T-helper 2 cell treated with Interferon-gamma antibody and Interleukin-4, amounts not matched to agents 5 μg/mL and 100 μg/mL, for 36 hours (primary cell): ENCODE data around the gene UBE2E2.

Experiments used
- DNase-seq: peaks from one replicate; pipeline ENCODE4 v3.0.0; 2021; ENCODE audit warnings: low spot score
- H3K27ac Mint-ChIP-seq: one replicate; pipeline ENCODE4 v1.8.0; 2021; ENCODE audit warnings: mild to moderate bottlenecking, mixed read lengths
- H3K27me3 Mint-ChIP-seq: one replicate; pipeline ENCODE4 v1.8.0; 2021; ENCODE audit warnings: low read depth, mixed read lengths
- H3K36me3 Mint-ChIP-seq: one replicate; pipeline ENCODE4 v1.8.0; 2021; ENCODE audit warnings: low read depth, mixed read lengths
- H3K4me1 Mint-ChIP-seq: one replicate; pipeline ENCODE4 v1.8.0; 2021; ENCODE audit warnings: low read depth, mixed read lengths
- H3K4me3 Mint-ChIP-seq: one replicate; pipeline ENCODE4 v1.8.0; 2022; ENCODE audit warnings: mild to moderate bottlenecking, moderate library complexity, mixed read lengths
- H3K9me3 Mint-ChIP-seq: one replicate; pipeline ENCODE4 v1.8.0; 2021; ENCODE audit warnings: mixed read lengths

Gene UBE2E2

GRCh38 chr3:23501201-23501802, 298.2 kb downstream of the UBE2E2 start:
- Mint-ChIP-seq H3K4me1 (no peaks in the 10 kb centered on the region), H3K27me3 (no peaks in the 10 kb centered on the region), H3K27ac (no peak overlapping the region), H3K36me3 (no peaks in the 10 kb centered on the region), H3K9me3 (no peaks in the 10 kb centered on the region), H3K4me3 (no peak overlapping the region)
- no peak for DNase-seq

- DNase-seq, result no peak
- no peaks in the 10 kb centered on the region for H3K9me3 Mint-ChIP-seq
- no peak overlapping the region for H3K4me3 Mint-ChIP-seq
- no peaks in the 10 kb centered on the region for H3K4me1 Mint-ChIP-seq
- H3K27me3 Mint-ChIP-seq, result no peaks in the 10 kb centered on the region
- no peak overlapping the region for H3K27ac Mint-ChIP-seq
- no peaks in the 10 kb centered on the region for H3K36me3 Mint-ChIP-seq
Observed at GRCh38 chr3:23508464-23508863, 305.3 kb downstream of the UBE2E2 start.

GRCh38 chr3:23518441-23518840, 315.3 kb downstream of the UBE2E2 start:
- H3K9me3 Mint-ChIP-seq, result no peaks in the 10 kb centered on the region

GRCh38 chr3:23519314-23520208, 316.4 kb downstream of the UBE2E2 start:
- peaks cover 3% of the 10 kb centered on the region for H3K27me3 Mint-ChIP-seq
- DNase-seq, result no peak
- H3K27ac Mint-ChIP-seq, result no peak overlapping the region
- H3K4me3 Mint-ChIP-seq, result no peak overlapping the region
- H3K36me3 Mint-ChIP-seq, result no peaks in the 10 kb centered on the region
- no peaks in the 10 kb centered on the region for H3K9me3 Mint-ChIP-seq
- no peaks in the 10 kb centered on the region for H3K4me1 Mint-ChIP-seq

More at GRCh38 chr3:23518441-23518840, 315.3 kb downstream of the UBE2E2 start:
- Mint-ChIP-seq H3K27me3 (peaks cover 3% of the 10 kb centered on the region), H3K27ac (no peak overlapping the region), H3K4me1 (no peaks in the 10 kb centered on the region), H3K4me3 (no peak overlapping the region), H3K36me3 (no peaks in the 10 kb centered on the region)
- no peak for DNase-seq

GRCh38 chr3:23527326-23527725, 324.2 kb downstream of the UBE2E2 start:
- no peaks in the 10 kb centered on the region for H3K9me3 Mint-ChIP-seq
- no peaks in the 10 kb centered on the region for H3K4me1 Mint-ChIP-seq
- DNase-seq, result no peak
- H3K36me3 Mint-ChIP-seq, result no peaks in the 10 kb centered on the region
- no peaks in the 10 kb centered on the region for H3K27me3 Mint-ChIP-seq
- no peak overlapping the region for H3K4me3 Mint-ChIP-seq
- no peak overlapping the region for H3K27ac Mint-ChIP-seq

- Mint-ChIP-seq H3K36me3 (no peaks in the 10 kb centered on the region), H3K9me3 (no peaks in the 10 kb centered on the region), H3K27me3 (no peaks in the 10 kb centered on the region), H3K27ac (no peak overlapping the region), H3K4me3 (no peak overlapping the region), H3K4me1 (no peaks in the 10 kb centered on the region)
- no peak for DNase-seq
Observed at GRCh38 chr3:23533596-23533995, 330.5 kb downstream of the UBE2E2 start.

- Mint-ChIP-seq H3K9me3 (no peaks in the 10 kb centered on the region), H3K4me1 (no peaks in the 10 kb centered on the region), H3K36me3 (no peaks in the 10 kb centered on the region), H3K27ac (no peak overlapping the region), H3K27me3 (no peaks in the 10 kb centered on the region), H3K4me3 (no peak overlapping the region)
- DNase-seq, result no peak
Observed at GRCh38 chr3:23533996-23534395, 330.9 kb downstream of the UBE2E2 start.

GRCh38 chr3:23537101-23537551, 334.0 kb downstream of the UBE2E2 start:
- no peak for DNase-seq
- H3K9me3 Mint-ChIP-seq, result no peaks in the 10 kb centered on the region
- no peaks in the 10 kb centered on the region for H3K27me3 Mint-ChIP-seq
- no peak overlapping the region for H3K27ac Mint-ChIP-seq
- no peak overlapping the region for H3K4me3 Mint-ChIP-seq
- no peaks in the 10 kb centered on the region for H3K36me3 Mint-ChIP-seq
- no peaks in the 10 kb centered on the region for H3K4me1 Mint-ChIP-seq

- Mint-ChIP-seq H3K27me3 (no peaks in the 10 kb centered on the region), H3K36me3 (no peaks in the 10 kb centered on the region), H3K27ac (no peak overlapping the region), H3K9me3 (no peaks in the 10 kb centered on the region), H3K4me3 (no peak overlapping the region), H3K4me1 (no peaks in the 10 kb centered on the region)
- DNase-seq, result no peak
Observed at GRCh38 chr3:23539185-23539584, 336.1 kb downstream of the UBE2E2 start.

GRCh38 chr3:23540600-23540999, 337.5 kb downstream of the UBE2E2 start:
- no peak overlapping the region for H3K4me3 Mint-ChIP-seq
- H3K27me3 Mint-ChIP-seq, result no peaks in the 10 kb centered on the region
- H3K36me3 Mint-ChIP-seq, result no peaks in the 10 kb centered on the region
- no peak for DNase-seq
- no peak overlapping the region for H3K27ac Mint-ChIP-seq
- H3K4me1 Mint-ChIP-seq, result no peaks in the 10 kb centered on the region
- no peaks in the 10 kb centered on the region for H3K9me3 Mint-ChIP-seq

GRCh38 chr3:23542079-23542478, 339.0 kb downstream of the UBE2E2 start:
- no peak for DNase-seq
- Mint-ChIP-seq H3K9me3 (no peaks in the 10 kb centered on the region), H3K36me3 (no peaks in the 10 kb centered on the region), H3K4me3 (no peak overlapping the region), H3K27me3 (no peaks in the 10 kb centered on the region), H3K27ac (no peak overlapping the region), H3K4me1 (no peaks in the 10 kb centered on the region)

GRCh38 chr3:23546181-23546580, 343.1 kb downstream of the UBE2E2 start:
- Mint-ChIP-seq H3K9me3 (no peaks in the 10 kb centered on the region), H3K27me3 (no peaks in the 10 kb centered on the region), H3K27ac (no peak overlapping the region), H3K36me3 (no peaks in the 10 kb centered on the region), H3K4me1 (no peaks in the 10 kb centered on the region), H3K4me3 (no peak overlapping the region)
- DNase-seq, result no peak

- no peak for DNase-seq
- H3K36me3 Mint-ChIP-seq, result no peaks in the 10 kb centered on the region
- no peaks in the 10 kb centered on the region for H3K27me3 Mint-ChIP-seq
- no peak overlapping the region for H3K27ac Mint-ChIP-seq
- no peaks in the 10 kb centered on the region for H3K9me3 Mint-ChIP-seq
- no peaks in the 10 kb centered on the region for H3K4me1 Mint-ChIP-seq
- H3K4me3 Mint-ChIP-seq, result no peak overlapping the region
Observed at GRCh38 chr3:23547905-23548650, 345.0 kb downstream of the UBE2E2 start.

GRCh38 chr3:23548706-23549105, 345.6 kb downstream of the UBE2E2 start:
- no peak for DNase-seq
- Mint-ChIP-seq H3K36me3 (no peaks in the 10 kb centered on the region), H3K27me3 (no peaks in the 10 kb centered on the region), H3K4me3 (no peak overlapping the region), H3K4me1 (no peaks in the 10 kb centered on the region), H3K9me3 (no peaks in the 10 kb centered on the region), H3K27ac (no peak overlapping the region)
